ENCODE measurements around the gene UNC13B.
"Not testable (repeated sequence)": the region's sequence is repeated elsewhere in the genome, so short reads cannot be mapped to it uniquely, and the experiment has no call there.

The UNC13B gene

GRCh38 chr9:35395706-35396101 is 233.9 kb downstream of the UNC13B start:
- DNase-seq, result no peak

DNA sequence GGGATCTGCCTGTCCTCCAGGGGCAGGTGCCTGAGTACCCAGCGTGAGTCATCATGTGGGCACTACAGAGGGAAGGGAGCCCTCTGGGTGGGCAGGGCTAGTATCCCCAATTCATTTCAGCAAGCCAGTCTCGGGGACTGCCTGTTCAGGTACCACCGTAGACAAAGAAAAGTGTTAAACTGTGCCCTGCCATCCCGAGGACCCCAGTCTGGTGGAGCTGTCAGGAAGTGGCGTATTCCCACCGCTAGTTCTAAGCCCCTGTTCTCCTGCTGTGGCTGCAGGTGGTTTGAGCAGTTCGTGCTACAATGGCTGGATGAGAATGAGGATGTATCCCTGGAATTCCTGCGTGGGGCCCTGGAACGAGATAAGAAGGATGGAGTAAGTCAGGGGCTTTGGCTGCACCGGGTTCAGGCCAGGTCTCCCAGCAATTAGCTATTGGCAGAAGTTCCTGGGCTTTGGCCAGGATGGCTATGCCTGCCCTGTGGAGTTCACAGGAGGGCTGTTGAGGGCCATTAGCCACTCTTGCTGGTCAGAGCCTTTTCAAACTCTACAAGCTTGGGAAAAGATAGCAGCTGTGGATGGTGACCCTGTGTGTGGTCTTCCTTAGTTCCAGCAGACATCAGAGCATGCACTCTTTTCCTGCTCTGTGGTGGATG is 234.9 kb downstream of the UNC13B start:
- DNase-seq, result no peak

- DNase-seq, result no peak
These were observed 235.4 kb downstream of the UNC13B start for GRCh38 chr9:35397216-35397698.

DNA sequence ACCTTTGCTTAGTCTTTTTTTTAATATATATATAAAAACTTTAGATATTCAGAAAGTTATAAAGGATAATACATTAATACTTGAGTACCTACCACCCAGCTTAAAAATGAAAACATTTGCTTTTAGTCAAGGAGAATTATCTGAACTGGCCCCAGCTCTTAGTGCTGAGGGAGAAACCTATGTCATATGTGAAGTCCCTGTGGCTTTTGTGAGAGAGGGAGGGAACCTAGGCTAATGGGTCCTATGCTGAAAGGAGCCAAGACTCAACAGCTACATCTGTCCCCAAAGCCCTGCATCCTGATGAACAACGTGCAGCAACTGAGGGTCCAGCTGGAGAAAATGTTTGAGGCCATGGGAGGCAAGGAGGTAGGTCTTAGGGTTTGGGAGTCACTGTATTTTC is 236.1 kb downstream of the UNC13B start:
- no peak for DNase-seq

- DNase-seq, result no peak
These were observed 237.0 kb downstream of the UNC13B start for GRCh38 chr9:35398651-35399335.

DNA sequence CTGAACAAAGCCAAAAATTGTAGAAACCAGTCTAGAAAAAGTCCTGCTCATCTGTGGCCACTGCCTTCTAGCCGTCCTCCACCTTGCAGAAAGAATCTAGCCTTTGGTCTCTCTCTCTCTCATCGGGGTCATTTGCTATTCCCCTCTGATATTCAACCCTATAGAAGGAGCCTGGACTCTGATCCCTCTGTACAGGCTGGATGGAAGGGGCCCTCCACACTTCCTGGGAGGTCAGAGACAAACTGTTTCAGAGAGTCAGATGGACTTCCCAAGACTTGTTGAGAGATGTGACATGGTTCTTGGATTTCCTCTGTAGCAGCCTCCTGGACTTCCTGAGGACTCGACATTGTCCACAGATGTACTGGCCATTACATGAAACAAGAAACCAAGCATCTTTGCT is 243.1 kb downstream of the UNC13B start:
- no peak for DNase-seq

- DNase-seq, result no peak
These were observed 244.6 kb downstream of the UNC13B start for GRCh38 chr9:35406183-35406959.

GRCh38 chr9:35407846-35408245 is 246.0 kb downstream of the UNC13B start:
- no peak for DNase-seq

- not testable (repeated sequence) for DNase-seq
These were observed 247.6 kb downstream of the UNC13B start for GRCh38 chr9:35409434-35409833.

DNA sequence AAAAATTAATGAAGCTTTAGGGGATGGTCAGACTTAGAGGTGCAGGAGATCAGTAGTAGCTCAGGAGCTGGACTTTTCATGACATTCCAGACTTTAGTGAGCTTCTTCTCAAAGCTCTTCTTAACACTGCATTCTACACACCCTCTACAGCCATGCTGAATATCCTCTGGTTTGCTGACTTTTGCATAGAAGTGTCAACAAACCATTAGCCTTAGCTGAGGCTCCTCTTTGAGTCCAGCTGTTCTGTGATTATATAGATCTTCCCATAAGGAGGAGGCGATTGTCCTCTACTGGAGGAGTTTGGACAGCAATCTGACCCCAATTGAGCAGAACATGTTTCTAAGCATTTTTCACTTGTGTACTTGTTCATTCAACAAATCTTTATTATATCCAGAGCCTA is 253.1 kb downstream of the UNC13B start:
- DNase-seq, result no peak

DNA sequence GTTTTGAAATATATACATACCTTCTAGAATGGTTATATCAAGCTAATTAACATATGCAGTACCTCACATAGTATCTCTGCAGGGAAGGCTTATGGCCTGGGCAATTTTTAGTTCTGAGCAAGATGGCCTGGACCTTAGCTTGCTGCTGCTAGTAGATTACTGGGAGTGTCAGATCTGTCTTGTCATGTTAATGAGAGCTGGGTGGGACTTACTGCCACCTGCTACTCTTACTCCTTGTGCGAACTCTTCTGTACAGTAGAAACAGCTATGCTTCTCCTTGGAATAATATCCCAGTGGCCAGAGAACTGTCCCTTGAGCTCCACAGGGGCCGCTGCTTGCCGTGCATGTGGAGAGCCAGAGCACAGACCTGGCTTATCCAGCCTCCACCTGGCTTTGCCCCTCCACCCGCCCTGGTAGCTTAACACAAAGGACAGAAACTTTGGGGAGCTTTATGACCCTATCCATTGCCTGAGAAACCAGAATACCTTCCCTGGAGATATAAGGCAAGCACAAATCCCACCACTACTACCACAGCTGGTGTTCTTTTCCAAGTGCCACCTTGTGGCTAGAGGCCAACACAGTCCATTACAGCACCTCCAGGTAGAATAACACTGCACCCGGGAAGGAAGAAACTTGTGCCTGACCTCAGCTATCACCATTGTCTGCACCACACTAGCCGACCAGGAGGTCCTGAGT is 253.7 kb downstream of the UNC13B start:
- DNase-seq, result no peak

- DNase-seq, result no peak
These were observed 254.3 kb downstream of the UNC13B start for GRCh38 chr9:35416098-35416427.

GRCh38 chr9:35422346-35422745 is 260.5 kb downstream of the UNC13B start:
- no peak for DNase-seq

- no peak for DNase-seq
These were observed 260.9 kb downstream of the UNC13B start for GRCh38 chr9:35422753-35423152.

DNA sequence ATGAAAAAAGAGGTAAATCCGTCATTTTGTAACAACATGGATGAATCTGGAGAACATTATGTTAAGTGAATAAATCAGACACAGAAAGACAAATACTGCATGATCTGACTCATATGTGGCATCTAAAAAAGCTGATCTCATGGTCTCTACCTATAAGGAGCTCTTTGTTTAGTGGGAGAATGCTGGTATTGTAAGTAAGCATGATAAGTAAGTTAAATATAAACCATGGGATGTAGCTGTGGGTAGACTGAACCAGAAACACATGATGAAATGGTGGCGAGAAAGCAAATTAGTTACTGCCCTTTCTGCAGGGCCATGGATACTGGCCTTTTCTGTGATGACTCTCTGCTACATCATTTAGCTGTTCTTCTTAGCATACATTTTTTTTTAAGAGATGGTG is 261.7 kb downstream of the UNC13B start:
- no peak for DNase-seq

DNA sequence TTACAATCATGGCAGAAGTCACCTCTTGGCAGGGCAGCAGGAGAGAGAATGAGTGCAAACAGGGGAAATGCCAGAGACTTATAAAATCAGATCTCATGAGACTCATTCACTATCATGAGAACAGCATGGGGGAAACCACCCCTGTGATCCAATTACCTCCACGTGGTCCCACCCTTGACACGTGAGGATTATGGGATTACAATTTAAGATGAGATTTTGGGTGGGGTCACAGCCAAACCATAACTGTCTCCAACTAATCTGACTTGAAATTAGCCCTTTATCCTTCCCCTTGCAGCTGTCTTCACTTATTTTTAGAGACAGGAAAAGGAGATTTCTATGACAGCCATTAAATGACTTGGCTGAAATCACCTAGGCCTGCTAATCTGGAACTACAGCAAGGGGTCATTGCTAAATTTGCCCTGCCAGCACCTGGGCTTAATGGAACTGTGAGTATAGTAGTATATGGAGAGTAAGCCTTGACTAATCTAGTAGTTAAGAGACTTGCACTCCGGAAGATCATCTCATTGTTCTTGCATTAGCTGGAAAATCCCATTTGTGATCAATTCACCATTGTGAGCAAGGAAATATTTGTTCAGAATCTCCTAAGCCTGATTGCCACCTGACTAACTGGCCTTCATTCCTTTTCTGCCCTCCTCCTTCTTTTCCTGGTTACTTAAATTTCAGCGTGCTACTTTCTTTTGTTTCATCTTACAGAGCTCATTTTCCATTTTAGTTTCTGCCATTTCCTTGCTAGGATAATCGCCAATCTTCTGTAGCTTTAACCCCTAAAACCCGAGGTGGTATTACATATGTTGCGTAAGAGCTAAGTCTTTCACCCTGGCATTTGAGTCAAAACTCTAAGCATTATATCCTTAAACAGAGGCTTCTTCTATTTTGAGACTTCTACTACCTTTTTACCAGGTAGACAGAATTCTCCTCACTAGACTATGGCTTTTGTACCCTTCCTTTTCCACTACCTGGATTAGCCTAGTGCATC is 262.8 kb downstream of the UNC13B start:
- no peak for DNase-seq

DNA sequence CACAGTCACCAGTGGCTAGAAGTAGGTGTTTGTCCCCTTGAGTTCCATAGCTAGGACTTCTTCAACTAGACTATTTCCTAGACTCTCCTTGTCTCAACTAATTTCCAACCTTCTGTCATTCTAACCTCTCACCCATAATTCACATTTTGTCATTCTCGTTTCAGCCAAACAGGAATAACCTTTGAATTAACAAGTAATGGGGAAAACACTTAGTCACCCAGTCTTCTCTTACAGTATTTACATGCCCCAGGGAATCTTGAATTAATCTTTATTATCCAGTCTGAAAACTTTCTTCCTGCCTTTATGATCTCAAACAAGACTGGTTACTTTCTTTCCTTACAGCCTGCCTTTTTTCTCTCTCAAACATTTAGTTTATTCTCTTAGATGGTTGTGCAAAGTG is 264.8 kb downstream of the UNC13B start:
- no peak for DNase-seq

- no peak for DNase-seq
These were observed 269.7 kb downstream of the UNC13B start for GRCh38 chr9:35431467-35431866.

DNA sequence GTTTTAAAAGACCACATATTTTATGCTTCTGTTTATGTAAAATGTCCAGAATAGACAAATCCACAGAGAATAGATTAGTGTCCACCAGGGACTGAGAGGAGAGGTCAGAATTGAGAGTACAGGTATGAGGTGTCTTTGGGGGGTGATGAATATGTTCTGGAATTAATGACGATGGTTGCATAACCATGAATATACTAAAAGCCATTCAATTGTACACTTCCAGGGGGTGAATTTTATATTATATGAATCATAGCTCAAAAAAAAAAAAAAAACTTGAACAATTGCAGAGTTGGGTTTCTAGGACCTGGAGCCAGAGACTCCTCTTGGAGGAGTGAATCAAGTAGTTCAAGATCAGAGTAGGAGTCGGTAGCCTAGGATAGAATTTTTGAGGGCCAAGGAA is 270.3 kb downstream of the UNC13B start:
- no peak for DNase-seq

- DNase-seq, result no peak
These were observed 275.1 kb downstream of the UNC13B start for GRCh38 chr9:35436933-35437332.

- DNase-seq, result no peak
These were observed 284.2 kb downstream of the UNC13B start for GRCh38 chr9:35446012-35446411.

- no peak for DNase-seq
These were observed 286.7 kb downstream of the UNC13B start for GRCh38 chr9:35448496-35448895.

Data from SHP77 (cell line).